ENCODE results near the gene MYZAP. TPM values are rescaled to one million over a fixed set of nuclear protein-coding genes. Genes with fewer than 3 reads are reported as not detected.

MYZAP gene
- total RNA-seq, 1 experiment from 2014 or later, result 8.2 TPM

GRCh38 chr15:57696146-57696545, 104.4 kb downstream of the MYZAP start:
- DNase-seq (ENCODE audit: low read depth), result no peak

- peak; percentile 50 for DNase-seq (ENCODE audit: low read depth)
Observed at GRCh38 chr15:57697588-57697987, 105.9 kb downstream of the MYZAP start.

DNA sequence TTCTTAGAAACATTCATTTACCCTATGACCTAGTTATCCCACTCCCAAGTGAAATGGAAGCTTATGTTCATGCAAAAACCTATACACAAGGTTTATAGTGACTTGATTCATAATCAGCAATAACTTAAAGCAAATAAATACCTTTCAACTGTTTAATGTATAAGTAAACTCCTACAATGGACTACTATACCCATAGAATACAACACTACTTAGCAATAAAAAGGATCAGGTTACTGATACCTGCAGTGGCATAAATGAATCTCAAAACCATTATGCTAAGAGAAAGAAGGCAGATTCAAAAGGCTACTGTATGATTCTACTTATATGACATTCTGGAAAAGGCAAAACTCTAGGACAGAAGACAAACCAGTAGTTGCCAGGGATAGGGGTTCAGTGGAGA, 106.5 kb downstream of the MYZAP start:
- DNase-seq (ENCODE audit: low read depth), result no peak

DNA sequence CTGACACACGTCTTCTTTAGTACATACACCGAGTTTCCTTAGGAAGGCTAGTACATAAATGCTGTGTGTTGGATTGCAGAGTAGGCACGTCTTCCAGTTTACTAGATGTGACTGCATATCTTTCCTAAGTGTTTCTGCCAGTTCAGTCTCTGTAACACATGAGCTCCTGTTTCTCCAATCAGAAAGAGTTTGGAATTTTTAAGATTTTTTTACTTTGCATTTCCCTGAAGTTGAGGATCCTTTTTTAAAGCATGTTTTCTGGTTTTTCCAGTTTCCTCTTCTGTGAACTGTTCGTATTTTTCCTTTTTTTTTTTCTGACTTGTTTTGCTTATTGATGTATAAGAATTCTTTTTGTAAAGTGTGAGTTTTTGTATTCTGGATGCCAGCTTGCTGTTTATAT, 107.3 kb downstream of the MYZAP start:
- DNase-seq (ENCODE audit: low read depth), result no peak

GRCh38 chr15:57703387-57703786, 111.7 kb downstream of the MYZAP start:
- DNase-seq (ENCODE audit: low read depth), result peak; percentile 88

GRCh38 chr15:57704441-57704840, 112.7 kb downstream of the MYZAP start:
- no peak for DNase-seq (ENCODE audit: low read depth)

GRCh38 chr15:57705746-57706404, 114.2 kb downstream of the MYZAP start:
- no peak for DNase-seq (ENCODE audit: low read depth)

DNA sequence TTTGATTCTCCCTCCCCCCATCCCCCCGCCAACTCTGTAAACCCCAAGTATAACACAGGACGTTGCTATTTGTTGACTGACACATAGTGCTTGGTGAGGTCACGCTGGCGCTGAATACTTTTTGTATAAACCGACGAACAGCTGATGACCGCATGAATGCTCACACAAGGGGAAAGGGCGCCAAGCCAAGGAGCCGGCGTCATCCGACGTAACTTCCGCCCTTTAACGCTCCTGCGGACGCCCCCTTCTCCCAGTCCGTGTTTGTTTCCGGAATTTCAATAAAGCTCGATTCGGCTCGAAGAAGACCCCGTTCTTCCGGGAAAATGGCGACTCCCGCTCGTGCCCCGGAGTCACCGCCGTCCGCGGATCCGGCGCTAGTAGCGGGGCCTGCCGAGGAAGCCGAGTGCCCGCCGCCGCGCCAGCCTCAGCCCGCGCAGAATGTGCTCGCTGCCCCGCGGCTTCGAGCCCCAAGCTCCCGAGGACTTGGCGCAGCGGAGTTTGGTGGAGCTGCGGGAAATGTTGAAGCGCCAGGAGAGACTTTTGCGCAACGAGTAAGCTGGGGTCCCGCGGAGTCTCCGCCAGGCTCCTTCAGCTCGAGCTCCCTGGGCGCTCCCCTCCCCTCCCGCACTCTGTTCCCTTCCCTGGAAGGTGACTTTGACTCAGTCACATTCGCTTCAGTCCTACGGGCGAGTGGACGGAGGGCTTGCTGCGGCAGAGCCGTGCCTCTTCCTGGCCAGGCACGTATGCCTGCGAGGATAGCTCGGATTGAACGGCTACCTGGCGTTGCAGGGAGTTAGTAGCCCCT, 114.9 kb downstream of the MYZAP start, which contains the start of gene POLR2M:
POLR2M (plus strand) TSS at position 310 of the 805 bp plus-strand sequence; CDS start at position 439, 129 bp downstream.
- DNase-seq (ENCODE audit: low read depth), result peak; percentile 98

DNA sequence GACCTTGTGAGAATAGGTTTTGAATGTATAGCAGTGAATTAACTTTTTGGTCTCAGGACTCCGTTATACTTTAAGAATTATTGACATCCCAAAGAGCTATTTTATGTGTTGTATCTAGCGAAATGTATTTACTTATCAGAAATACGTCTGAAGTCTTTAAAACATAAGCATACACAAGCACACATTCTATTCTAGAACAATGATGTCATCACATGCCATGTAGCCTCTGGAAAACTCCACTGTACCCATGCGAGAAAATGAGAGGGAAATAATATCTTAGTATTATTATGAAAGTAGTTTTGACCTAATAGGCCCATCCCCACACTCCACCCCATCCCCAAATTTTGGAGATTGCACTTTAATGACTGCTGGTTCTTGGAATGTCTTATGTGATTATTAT, 116.3 kb downstream of the MYZAP start:
- no peak for DNase-seq (ENCODE audit: low read depth)

- no peak for DNase-seq (ENCODE audit: low read depth)
Observed at GRCh38 chr15:57718309-57718708, 126.6 kb downstream of the MYZAP start.

- DNase-seq (ENCODE audit: low read depth), result no peak
Observed at GRCh38 chr15:57720867-57721266, 129.2 kb downstream of the MYZAP start.

- peak; percentile 45 for DNase-seq (ENCODE audit: low read depth)
Observed at GRCh38 chr15:57726411-57726810, 134.7 kb downstream of the MYZAP start.

GRCh38 chr15:57727031-57727430, 135.3 kb downstream of the MYZAP start:
- DNase-seq (ENCODE audit: low read depth), result peak; percentile 69

- DNase-seq (ENCODE audit: low read depth), result no peak
Observed at GRCh38 chr15:57728436-57728835, 136.7 kb downstream of the MYZAP start.

DNA sequence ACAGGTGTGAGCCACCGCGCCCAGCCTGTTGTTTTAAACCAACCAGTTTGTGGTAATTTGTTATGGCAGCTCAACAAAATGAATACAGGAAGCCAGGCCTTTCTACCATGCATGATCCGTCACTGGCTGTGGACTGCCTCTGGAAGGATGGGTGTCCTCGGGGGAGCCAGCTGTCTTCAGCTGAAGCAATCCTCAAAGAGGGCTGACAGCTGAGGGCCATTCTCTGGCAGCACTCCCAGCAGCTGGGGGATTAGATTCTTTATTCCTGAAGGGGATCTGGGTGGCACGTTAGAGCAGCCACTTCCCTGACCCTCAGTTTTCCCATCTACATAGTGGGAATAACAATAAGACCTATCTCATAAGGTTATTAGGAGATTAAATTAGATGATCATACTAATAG, 139.2 kb downstream of the MYZAP start:
- no peak for DNase-seq (ENCODE audit: low read depth)

DNA sequence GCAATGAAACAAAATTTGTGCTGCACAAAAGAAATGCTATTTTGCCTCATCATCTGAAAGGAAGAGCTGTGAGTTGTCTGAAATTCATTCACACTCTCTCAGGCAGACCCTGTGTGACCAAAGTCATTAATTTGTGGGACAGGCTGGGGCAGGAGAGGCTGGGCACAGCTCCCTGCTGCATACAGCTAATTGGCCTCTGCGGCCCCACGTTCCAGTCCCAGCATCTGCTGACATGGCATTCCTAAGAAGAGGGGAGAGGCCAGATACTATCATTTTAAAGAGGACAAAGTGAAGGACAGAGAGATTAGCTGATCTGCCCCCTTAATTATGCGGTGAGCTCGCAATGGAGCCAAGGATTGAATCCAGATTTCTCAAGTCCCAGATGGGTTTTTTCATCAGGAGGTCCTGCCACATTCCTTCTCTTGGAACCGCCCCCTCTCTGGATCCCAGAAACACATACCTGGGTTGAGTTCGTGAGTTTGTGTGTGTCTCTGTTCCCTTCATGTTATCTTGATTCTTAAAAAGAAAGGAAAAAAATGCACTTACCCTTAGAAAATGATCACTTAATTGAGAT, 139.9 kb downstream of the MYZAP start:
- DNase-seq (ENCODE audit: low read depth), result no peak

- peak; percentile 62 for DNase-seq (ENCODE audit: low read depth)
Observed at GRCh38 chr15:57732526-57733331, 141.0 kb downstream of the MYZAP start.

GRCh38 chr15:57734860-57735259, 143.2 kb downstream of the MYZAP start:
- no peak for DNase-seq (ENCODE audit: low read depth)
